GM18867 (cell line): Measurements from ENCODE around the gene GTF2A1.

ENCODE experiments used
- ATAC-seq: cut with Tn5 transposase; IDR thresholded peaks from one replicate; pipeline ENCODE4 v1.9.1; 2021; ENCODE audit warnings: mild to moderate bottlenecking, moderate library complexity; ENCODE audit not compliant: unreplicated experiment

The GTF2A1 gene

GRCh38 chr14:81179631-81180030 is 41.1 kb downstream of the GTF2A1 start:
- ATAC-seq = no peak

DNA sequence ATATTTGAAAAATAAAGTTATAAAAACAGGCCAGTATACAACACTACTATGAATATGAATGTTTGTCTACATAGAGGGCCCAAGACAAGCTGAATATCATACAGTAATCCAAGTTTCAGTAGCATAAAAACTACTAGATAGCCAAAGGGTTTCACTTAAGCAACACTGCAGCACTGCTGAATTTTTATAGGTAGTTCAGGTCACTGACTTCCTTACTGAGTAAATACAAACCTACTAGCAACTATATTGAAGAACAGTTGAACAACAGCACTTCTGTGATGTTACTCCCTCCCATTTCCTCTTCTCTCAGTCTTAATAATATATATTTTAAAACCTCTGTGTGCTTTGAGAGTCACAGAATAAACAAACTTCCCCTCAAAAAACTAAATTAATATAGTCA is 42.7 kb downstream of the GTF2A1 start:
- ATAC-seq = peak; percentile 60

GRCh38 chr14:81177225-81177624 is 43.5 kb downstream of the GTF2A1 start:
- ATAC-seq = no peak

- ATAC-seq = no peak
These were observed 44.5 kb downstream of the GTF2A1 start for GRCh38 chr14:81176241-81176640.

DNA sequence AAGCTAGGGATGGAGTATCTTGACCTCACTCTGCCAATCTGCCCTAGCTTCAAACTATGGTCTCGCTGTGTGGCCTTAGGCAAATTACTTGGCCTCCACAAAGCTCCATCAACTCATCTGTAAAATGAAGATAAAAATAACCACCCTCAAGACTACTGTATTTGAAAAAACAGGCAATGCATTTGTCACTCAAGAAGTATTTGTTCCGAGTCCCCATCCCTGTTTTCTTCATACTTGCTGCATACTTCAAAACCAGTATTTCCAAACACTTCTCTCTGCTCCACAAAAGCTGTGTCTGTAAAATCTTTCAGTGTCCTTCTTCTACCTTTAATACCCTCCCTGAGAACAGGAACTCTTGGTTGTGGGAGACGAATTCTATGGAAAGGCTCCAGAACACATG is 47.9 kb downstream of the GTF2A1 start:
- ATAC-seq = peak; percentile 38

- peak; percentile 38 for ATAC-seq
These were observed 48.4 kb downstream of the GTF2A1 start for GRCh38 chr14:81172353-81172752.

GRCh38 chr14:81170829-81171195 is 49.9 kb downstream of the GTF2A1 start:
- no peak for ATAC-seq

DNA sequence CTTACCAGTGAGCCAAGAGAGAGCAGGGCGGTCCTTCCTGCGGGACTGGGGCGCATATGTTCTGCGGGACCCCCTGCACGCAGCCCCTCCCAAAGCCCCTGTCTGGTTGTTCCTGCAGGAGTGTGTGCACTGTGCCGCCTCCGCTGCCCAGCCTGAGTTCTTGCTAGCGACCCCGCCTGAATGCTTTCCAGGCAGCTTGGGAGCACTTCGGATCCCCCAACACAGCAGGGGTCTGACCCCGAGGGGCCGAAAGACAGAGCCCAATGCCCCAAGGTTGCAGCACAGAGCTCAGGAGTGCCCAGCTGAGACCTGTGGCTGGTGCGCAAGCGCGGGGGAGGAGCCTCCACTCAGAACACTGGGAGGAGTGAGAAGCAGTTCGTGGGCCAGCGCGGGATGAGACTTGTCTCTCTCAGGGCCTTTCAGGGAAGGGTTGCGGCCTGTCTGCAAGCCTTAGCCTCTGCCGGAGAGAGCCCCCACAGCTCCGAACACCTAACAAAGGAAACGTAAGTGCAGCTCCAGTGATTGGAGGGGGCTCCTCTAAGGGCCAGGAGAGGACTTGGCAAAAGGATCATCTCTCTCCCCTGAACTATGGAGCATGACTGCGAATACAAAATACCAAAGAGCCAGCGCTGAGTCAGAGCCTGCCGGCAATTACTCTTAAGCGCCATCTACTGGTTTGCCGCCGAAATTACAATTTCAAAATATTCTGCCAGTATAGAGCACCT is 50.5 kb downstream of the GTF2A1 start:
- peak; percentile 94 for ATAC-seq

- peak; percentile 10 for ATAC-seq
These were observed 51.1 kb downstream of the GTF2A1 start for GRCh38 chr14:81169711-81170103.

DNA sequence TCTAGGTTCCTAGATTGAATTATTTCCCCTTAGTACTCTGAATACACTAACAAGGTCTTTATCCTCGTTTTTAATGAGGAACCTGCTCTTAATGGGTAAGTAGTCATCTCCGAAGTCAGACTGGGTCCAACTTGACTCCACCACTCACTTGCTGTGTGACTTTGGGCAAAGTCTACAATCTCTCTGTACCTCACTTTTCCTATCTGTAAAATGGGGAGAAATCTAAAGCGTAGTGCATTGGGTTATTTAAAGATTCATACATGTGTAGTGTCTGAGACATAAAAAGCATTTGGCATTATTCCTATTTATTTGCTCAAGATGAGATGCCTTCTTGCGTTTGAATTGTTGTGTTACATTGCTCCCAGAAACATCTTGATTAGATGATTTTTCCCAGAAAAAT is 51.5 kb downstream of the GTF2A1 start:
- no peak for ATAC-seq

DNA sequence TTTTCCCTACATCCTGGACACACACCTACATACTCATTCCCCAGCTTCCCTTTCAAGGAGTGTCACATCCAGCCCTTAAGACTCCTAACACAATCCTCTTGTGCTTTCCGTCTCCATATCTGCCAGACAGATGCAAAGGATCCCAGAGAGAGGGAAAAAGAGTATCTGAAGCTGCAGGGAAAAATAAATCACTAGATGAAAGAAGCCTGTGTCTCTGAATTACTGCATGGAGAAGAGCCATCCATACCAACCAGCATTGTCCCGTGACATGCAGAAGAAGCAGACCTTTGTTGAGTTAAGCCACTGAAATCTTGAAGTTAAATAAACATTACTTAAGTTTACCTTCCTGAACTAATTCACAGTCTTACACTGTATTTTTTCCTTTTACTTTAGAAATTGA is 54.6 kb downstream of the GTF2A1 start:
- ATAC-seq = no peak

DNA sequence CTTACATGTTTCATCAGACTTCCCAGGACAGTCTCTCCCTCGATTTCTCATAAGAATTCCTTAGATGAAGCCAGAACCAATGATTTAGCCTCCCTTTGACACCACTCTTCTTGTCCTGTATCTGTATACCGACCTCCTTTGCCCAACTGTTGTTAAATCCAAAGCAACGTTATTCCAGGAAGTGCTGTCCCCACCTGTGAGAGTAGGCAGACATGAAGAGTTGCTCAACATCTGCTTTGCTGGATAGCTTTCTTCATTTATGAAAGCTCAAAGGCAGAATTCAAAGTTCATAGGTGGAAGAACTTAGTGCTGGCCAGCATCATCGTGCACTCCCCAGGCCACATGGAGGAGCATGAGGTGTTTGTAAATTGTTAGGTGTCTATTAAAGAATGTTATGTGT is 55.6 kb downstream of the GTF2A1 start:
- no peak for ATAC-seq

DNA sequence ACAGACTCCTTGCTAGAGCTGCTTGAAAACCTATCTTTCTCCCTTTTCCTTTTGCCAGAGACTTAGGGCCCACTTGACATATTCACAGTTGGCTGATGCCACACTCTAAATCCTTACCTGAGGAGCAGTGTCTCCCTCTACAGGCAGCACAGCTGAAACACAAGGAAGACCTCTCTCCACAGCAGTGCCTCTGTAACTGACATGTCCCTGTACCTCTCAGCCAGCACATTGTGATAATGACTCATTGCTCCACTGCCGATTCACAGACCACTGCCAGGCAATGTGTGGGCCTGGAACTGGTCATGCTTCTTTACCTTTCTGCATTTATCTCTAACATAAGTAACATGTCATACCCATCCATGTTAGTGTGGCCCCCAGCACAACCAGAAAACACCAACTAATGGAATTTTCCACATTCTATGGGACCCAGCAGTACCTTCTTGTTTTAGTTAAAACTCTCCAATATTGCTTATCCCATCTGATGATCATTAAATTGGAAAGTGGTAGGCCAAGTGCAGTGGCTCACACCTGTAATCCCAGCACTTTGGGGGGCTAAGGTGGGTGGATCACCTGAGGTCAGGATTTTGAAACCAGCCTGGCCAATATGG is 56.5 kb downstream of the GTF2A1 start:
- peak; percentile 94 for ATAC-seq

- ATAC-seq = no peak
These were observed 57.8 kb downstream of the GTF2A1 start for GRCh38 chr14:81162941-81163340.

DNA sequence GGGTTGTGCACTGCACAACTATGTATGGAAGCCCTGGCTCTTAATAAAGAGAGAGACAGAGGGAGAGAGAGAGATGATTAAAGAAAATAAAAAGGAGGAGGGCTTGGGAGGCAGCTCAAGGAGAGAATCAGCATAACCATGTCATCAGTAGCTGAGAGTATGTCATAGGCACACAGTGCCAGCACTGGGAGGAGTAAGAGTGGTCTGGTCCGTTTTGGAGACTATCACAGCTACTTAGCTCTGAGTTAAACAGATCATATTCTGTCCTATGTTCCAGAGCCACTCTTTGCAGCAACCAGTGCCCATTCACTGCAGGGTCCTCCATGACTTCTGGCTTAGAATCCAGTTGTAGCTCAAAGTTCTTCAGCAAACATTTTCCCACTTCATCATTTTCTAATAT is 59.0 kb downstream of the GTF2A1 start:
- no peak for ATAC-seq

DNA sequence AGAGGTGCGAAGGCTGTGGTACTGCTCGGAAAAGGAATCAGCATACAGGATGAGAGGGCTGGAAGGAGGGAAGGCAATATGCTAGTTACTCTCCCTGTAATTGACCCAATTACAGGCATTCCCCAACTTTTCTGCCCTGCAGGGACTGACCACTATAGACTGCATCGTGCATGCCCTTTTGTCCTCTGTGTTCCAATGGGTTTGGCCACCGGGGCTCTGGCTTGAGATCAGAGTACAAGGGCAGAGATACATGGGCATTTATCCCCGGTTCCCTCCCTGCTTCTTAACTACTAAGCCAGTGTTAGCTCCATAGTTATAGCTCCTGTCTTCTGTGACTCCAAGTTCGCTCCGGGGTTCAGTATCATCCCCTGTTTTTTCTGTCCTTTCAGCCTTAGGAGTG is 59.7 kb downstream of the GTF2A1 start:
- no peak for ATAC-seq

DNA sequence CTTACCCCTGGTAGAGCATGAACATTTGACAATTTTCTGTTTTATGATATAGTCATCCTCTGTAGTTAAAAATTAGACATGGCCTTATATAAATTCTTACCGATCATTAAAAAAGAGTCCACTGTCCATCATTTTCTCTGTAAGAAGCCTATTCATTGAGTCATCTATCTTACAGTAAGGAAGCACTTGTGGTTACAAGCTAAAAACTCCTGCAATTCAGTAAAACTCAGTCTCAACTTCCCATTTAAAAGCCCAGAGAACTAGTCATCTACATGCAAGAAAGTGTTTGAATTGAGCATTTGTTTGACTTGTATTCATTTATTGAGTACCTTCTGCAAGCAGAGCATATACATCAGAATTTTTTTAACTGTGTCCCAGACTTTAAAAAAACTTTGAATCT is 63.3 kb downstream of the GTF2A1 start:
- ATAC-seq = no peak

DNA sequence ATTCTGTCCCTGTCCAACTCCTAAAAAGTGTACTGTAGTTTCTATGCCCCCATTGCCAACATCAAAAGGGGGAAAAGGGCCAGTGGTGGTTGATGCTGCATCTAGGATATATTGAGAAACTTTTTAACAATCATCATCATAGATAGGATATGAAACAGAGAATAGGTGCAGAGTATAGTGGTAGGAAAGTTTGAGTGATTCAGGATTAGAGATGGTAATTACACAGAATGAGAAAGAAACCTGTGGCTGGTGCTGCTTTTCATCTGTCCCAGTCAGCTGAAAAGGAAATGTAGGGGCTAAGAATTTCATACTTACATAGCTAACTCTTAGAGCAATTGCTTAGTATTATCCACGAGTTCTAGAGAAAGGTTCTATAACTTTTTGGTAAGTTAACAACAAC is 67.6 kb downstream of the GTF2A1 start:
- ATAC-seq = no peak

GRCh38 chr14:81148635-81149034 is 72.1 kb downstream of the GTF2A1 start:
- no peak for ATAC-seq

- peak; percentile 47 for ATAC-seq
These were observed 73.4 kb downstream of the GTF2A1 start for GRCh38 chr14:81147140-81147897.

GRCh38 chr14:81144824-81145603 is 75.7 kb downstream of the GTF2A1 start:
- no peak for ATAC-seq
